Skeletal muscle satellite cell (primary cell): Measurements from ENCODE around the gene TXN.
"Not testable (repeated sequence)": the region's sequence is repeated elsewhere in the genome, so short reads cannot be mapped to it uniquely, and the experiment has no call there.

Experiments used
- H3K27me3 ChIP-seq: 2 replicates; pipeline ENCODE4 v1.7.0; 2013; ENCODE audit warnings: low read length; ENCODE audit not compliant: control insufficient read depth, insufficient read depth
- H3K36me3 ChIP-seq: 2 replicates; pipeline ENCODE4 v1.7.0; 2013; ENCODE audit warnings: mild to moderate bottlenecking, control low read depth, low read length; ENCODE audit not compliant: insufficient read depth
- H3K4me1 ChIP-seq: 2 replicates; pipeline ENCODE4 v1.7.0; 2013; ENCODE audit warnings: low read length; ENCODE audit not compliant: control insufficient read depth, insufficient read depth
- H3K4me2 ChIP-seq: 2 replicates; pipeline ENCODE4 v1.7.0; 2013; ENCODE audit warnings: mild to moderate bottlenecking, low read length
- H3K4me3 ChIP-seq: 2 replicates; pipeline ENCODE4 v1.7.0; 2013; ENCODE audit warnings: low read length
- H3K9ac ChIP-seq: 2 replicates; pipeline ENCODE4 v1.7.0; 2013; ENCODE audit warnings: mild to moderate bottlenecking, low read depth, low read length, moderate library complexity
- H3K9me3 ChIP-seq: replicated peaks from 2 replicates; pipeline ENCODE4 v1.7.0; 2013; ENCODE audit warnings: mild to moderate bottlenecking, control low read depth, low read length

Gene TXN

GRCh38 chr9:110206389-110206788 is 49.9 kb downstream of the TXN start:
- Histone ChIP-seq H3K4me1 (no peaks in the 10 kb centered on the region), H3K27me3 (peaks cover 69% of the 10 kb centered on the region), H3K4me2 (no peak overlapping the region), H3K9me3 (no peaks in the 10 kb centered on the region), H3K4me3 (no peak overlapping the region), H3K9ac (no peak overlapping the region), H3K36me3 (no peaks in the 10 kb centered on the region)

- H3K9ac ChIP-seq, H3K4me3 ChIP-seq, H3K4me1 ChIP-seq, H3K9me3 ChIP-seq, H3K36me3 ChIP-seq, H3K4me2 ChIP-seq: not testable (repeated sequence)
- H3K27me3 ChIP-seq: peaks cover 68% of the 10 kb centered on the region
Observed at GRCh38 chr9:110205612-110206011, 50.7 kb downstream of the TXN start.

GRCh38 chr9:110202232-110202631 is 54.1 kb downstream of the TXN start:
- no peaks in the 10 kb centered on the region for H3K9me3 ChIP-seq
- H3K4me1 ChIP-seq: no peaks in the 10 kb centered on the region
- H3K4me3 ChIP-seq: no peak overlapping the region
- H3K36me3 ChIP-seq: no peaks in the 10 kb centered on the region
- H3K9ac ChIP-seq: no peak overlapping the region
- peaks cover 47% of the 10 kb centered on the region for H3K27me3 ChIP-seq
- H3K4me2 ChIP-seq: no peak overlapping the region

- Histone ChIP-seq H3K9me3 (no peaks in the 10 kb centered on the region), H3K4me3 (no peak overlapping the region), H3K9ac (no peak overlapping the region), H3K4me1 (no peaks in the 10 kb centered on the region), H3K36me3 (no peaks in the 10 kb centered on the region), H3K4me2 (no peak overlapping the region), H3K27me3 (peaks cover 29% of the 10 kb centered on the region)
Observed at GRCh38 chr9:110199643-110200042, 56.7 kb downstream of the TXN start.

GRCh38 chr9:110198357-110198756 is 58.0 kb downstream of the TXN start:
- Histone ChIP-seq H3K36me3 (no peaks in the 10 kb centered on the region), H3K9ac (no peak overlapping the region), H3K27me3 (peaks cover 16% of the 10 kb centered on the region), H3K4me1 (no peaks in the 10 kb centered on the region), H3K9me3 (no peaks in the 10 kb centered on the region), H3K4me3 (no peak overlapping the region), H3K4me2 (no peak overlapping the region)

- no peaks in the 10 kb centered on the region for H3K36me3 ChIP-seq
- no peak overlapping the region for H3K4me2 ChIP-seq
- peaks cover 7% of the 10 kb centered on the region for H3K4me1 ChIP-seq
- peaks cover 12% of the 10 kb centered on the region for H3K27me3 ChIP-seq
- no peak overlapping the region for H3K9ac ChIP-seq
- no peaks in the 10 kb centered on the region for H3K9me3 ChIP-seq
- H3K4me3 ChIP-seq: no peak overlapping the region
Observed at GRCh38 chr9:110197330-110198187, 58.7 kb downstream of the TXN start.

- H3K4me1 ChIP-seq, H3K9me3 ChIP-seq, H3K27me3 ChIP-seq, H3K4me3 ChIP-seq, H3K9ac ChIP-seq, H3K36me3 ChIP-seq, H3K4me2 ChIP-seq: not testable (repeated sequence)
Observed at GRCh38 chr9:110196084-110196499, 60.2 kb downstream of the TXN start.
